Measurements from ENCODE around the gene TEPSIN. TPM values are rescaled to one million over a fixed set of nuclear protein-coding genes. Genes with fewer than 3 reads are reported as not detected.

Gene TEPSIN
- total RNA-seq, result 12.9 and 17.3 TPM in 2 replicates

GRCh38 chr17:81238815-81239713, at the start of gene TEPSIN, which contains the start of gene NDUFAF8:
TSS of gene TEPSIN (minus strand) at chr17:81239055. CDS start at chr17:81239033, 22 bp downstream.
TSS of gene NDUFAF8 (plus strand) at chr17:81239318. CDS start at chr17:81239364, 46 bp downstream.

GRCh38 chr17:81222906-81223761, 15.7 kb downstream of the TEPSIN start, which contains the start of gene CEP131:
TSS of gene CEP131 (minus strand) at chr17:81222965. CDS start at chr17:81220056, 2,909 bp downstream.

Other genes starting within 250 kb of the TEPSIN start
- 18.2 and 19.6 TPM in 2 replicates for gene CHMP6, start 247.2 kb downstream of the TEPSIN start, total RNA-seq
- gene BAIAP2, start 203.9 kb downstream of the TEPSIN start, total RNA-seq, result 26.0 and 45.4 TPM in 2 replicates
- gene PVALEF, start 73.5 kb downstream of the TEPSIN start, total RNA-seq, result not detected in 2 replicates
- under 0.01 and 0.22 TPM in 2 replicates for gene AATK, start 72.8 kb downstream of the TEPSIN start, total RNA-seq
- gene CEP131, start 16.1 kb downstream of the TEPSIN start, total RNA-seq, result 6.1 and 6.7 TPM in 2 replicates
- gene NDUFAF8, start 263 bp upstream of the TEPSIN start, total RNA-seq, result 13.5 and 17.0 TPM in 2 replicates
- gene SLC38A10, start 56.3 kb upstream of the TEPSIN start, total RNA-seq, result 67.0 and 71.6 TPM in 2 replicates
- 10.1 and 14.4 TPM in 2 replicates for gene BAHCC1, start 156.4 kb upstream of the TEPSIN start, total RNA-seq